ENCODE results near the gene ZNF506.
"Not testable (repeated sequence)": the region's sequence is repeated elsewhere in the genome, so short reads cannot be mapped to it uniquely, and the experiment has no call there.

Gene ZNF506

DNA sequence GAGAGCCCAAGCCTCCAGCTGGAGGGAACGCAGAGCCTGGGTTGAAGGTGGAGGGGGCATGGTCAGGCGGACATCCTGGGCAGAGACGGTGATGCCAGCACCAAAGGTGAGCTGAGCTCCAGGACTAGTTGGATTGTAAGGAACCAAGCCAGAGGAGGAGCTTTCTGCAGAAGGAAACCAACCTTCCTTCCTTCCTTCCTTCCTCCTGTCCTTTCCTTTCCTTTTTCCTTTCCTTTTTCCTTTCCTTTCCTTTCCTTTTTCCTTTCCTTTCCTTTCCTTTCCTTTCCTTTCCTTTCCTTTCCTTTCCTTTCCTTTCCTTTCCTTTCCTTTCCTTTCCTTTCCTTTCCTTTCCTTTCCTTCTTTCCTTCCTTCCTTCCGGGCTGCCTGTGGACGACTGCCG is 77.6 kb downstream of the ZNF506 start:
- not testable (repeated sequence) for DNase-seq

DNA sequence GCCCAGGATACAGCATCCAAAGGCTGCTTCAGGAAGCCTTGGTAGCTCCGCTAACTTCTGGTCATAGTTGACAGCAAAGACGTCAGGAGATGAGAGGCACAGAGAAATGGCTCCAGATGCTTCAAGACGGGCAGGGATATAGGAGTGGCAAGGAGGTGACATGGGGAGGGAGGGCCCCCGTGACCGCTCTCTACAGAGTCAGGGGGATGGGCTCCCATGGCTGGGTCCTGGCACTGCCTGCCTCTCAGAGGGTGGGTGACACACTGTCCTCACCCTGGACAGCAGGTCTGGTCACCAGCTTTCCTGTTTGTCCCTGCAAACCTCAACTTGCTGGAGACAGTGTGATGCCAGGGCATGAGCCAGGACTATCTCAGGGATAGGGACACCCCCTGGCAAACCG is 78.4 kb downstream of the ZNF506 start:
- no peak for DNase-seq

DNA sequence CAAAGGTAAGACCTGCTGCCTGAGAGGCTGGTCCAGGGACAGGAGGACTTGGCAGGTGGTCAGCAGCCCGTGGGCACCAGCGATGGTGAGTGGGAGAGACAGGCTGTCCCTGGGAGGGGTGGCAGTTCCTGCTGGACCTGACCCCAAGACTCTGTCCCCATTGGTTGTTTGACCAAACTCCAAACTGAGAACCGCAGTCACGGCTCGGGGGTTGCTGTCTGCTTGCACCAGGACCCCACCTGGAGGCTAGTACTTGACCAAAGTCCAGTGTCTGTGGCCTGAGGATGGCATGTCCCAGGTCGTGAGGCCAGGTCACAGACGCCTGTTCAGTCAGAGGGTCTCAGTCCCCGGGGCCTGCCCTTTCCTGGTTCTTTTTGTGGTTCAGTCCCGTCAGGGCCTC is 78.8 kb downstream of the ZNF506 start:
- no peak for DNase-seq

Data from DMS53 (cell line).